ENCODE measurements around the gene PLEKHG5. TPM values are rescaled to one million over a fixed set of nuclear protein-coding genes. Genes with fewer than 3 reads are reported as not detected.

The PLEKHG5 gene
- total and polyA plus RNA-seq, 10 of the 15 experiments (the other 5 are each of a cell fraction or from before 2014, with no cell fraction given) = 0.04 to 1.1 (median 0.18) TPM; not detected in 1

DNA sequence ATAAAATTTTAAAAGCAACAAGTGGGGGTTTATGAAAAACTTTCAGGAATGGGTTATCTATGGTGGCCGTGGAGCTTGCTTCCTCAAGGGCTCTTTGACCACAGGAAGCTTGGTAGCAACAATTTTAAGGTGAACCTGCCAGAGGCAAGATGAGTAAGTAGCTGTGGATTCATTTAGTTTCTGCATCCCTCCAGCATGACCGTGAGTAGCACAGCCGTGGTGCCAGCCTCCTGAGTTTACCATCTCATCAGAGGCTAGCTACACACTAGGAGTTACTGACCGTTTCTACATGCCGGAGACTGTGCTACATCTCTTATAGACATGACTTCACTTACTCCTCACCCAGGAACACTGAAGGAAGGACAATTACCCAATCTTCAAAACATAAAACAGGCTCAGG, 30.1 kb upstream of the PLEKHG5 start:
- Histone ChIP-seq H4K20me1 (ENCODE audit: control insufficient read depth, insufficient read depth) (no peaks in the 10 kb centered on the region), H3K27me3 (replicated peaks in 1 of 2; ENCODE audit: control insufficient read depth in 2 of 2, insufficient read depth in 2 of 2, low read length in 1 of 2) (no peaks in the 10 kb centered on the region), H3K4me1 (ENCODE audit: control insufficient read depth, insufficient read depth, low read length) (no peaks in the 10 kb centered on the region), H3K9me3 (replicated peaks; ENCODE audit: control insufficient read depth, insufficient read depth, low read length) (no peaks in the 10 kb centered on the region), H3K36me3 (ENCODE audit: control insufficient read depth in 2 of 2, insufficient read depth in 2 of 2, low read length in 1 of 2) (peaks cover 7 to 12% of the 10 kb centered on the region in 2 experiments; a peak in 3 of 4 replicates), H3K79me2 (ENCODE audit: control insufficient read depth, insufficient read depth, low read length) (no peaks in the 10 kb centered on the region), H3K4me3 (no peak overlapping the region), H3K4me2 (ENCODE audit: control insufficient read depth, insufficient read depth) (no peak overlapping the region), H3K27ac (ENCODE audit: control insufficient read depth, insufficient read depth) (no peak overlapping the region), H3K9ac (ENCODE audit: control insufficient read depth, insufficient read depth, low read length) (no peak overlapping the region), H2AFZ (ENCODE audit: control insufficient read depth, low read depth, low read length) (no peak overlapping the region)
- peak; percentile 31 for FAIRE-seq
- no peak for ATAC-seq
- RAD21 ChIA-PET (ENCODE audit: unreplicated experiment) = no interaction called here
- SMC1A ChIA-PET (ENCODE audit: uncharacterized antibody, unreplicated experiment) = no interaction called here
- intact Hi-C loops (cut with micrococcal nuclease; ENCODE audit: unreplicated experiment) = no loop called here
- POLR2A ChIA-PET = interaction anchor here (0.8 kb wide), 1 partner anchor 19 kb away, joined by 3 read pairs; no protein-coding TSS in a partner anchor
- WGBS (ENCODE audit: insufficient coverage, insufficient replicate concordance, low lambda C conversion rate, missing lambda C conversion rate) = 43% methylated on average over 5 of the region's 5 CpGs
- BruUV-seq (replicated peaks) = TSS peak; percentile 56
- in situ Hi-C loops (cut with MboI) = no loop called here
- CTCF ChIA-PET = interaction anchor here (1.1 to 5.0 kb wide), 8 partner anchors 9 to 125 kb away, joined by 3 to 24 read pairs (median 4); partner anchors contain the start of gene PLEKHG5
- no peak for DNase-seq (ENCODE audit: low read depth, low spot score)
- TF ChIP-seq HDAC2 (IDR thresholded peaks at IDR 0.05) = no peak
- TF ChIP-seq SIX5 (IDR thresholded peaks at IDR 0.05; ENCODE audit: low read depth, low read length, severe bottlenecking) = no peak
- no peak for TF ChIP-seq KLF5 (IDR thresholded peaks at IDR 0.05; ENCODE audit: partially characterized antibody)
- no peak for TF ChIP-seq KDM1A (IDR thresholded peaks at IDR 0.05; ENCODE audit: borderline replicate concordance)
- TF ChIP-seq NR2C2 (IDR thresholded peaks at IDR 0.05; ENCODE audit: borderline replicate concordance, control insufficient read depth, insufficient read length, low read depth) = no peak
- TF ChIP-seq POLR2A (IDR thresholded peaks at IDR 0.05; ENCODE audit: low read depth, low read length) = no peak
- TF ChIP-seq MTA3 (IDR thresholded peaks at IDR 0.05; ENCODE audit: borderline replicate concordance, low read length) = no peak
- no peak for TF ChIP-seq SUZ12 (IDR thresholded peaks at IDR 0.05; ENCODE audit: unreplicated experiment)
- TF ChIP-seq SRF (IDR thresholded peaks at IDR 0.05; ENCODE audit: low read depth in 2 of 2, low read length in 2 of 2) = no peak
- no peak for TF ChIP-seq SMC3 (IDR thresholded peaks at IDR 0.05; ENCODE audit: borderline replicate concordance, low read length)
- TF ChIP-seq, protein P1, sequence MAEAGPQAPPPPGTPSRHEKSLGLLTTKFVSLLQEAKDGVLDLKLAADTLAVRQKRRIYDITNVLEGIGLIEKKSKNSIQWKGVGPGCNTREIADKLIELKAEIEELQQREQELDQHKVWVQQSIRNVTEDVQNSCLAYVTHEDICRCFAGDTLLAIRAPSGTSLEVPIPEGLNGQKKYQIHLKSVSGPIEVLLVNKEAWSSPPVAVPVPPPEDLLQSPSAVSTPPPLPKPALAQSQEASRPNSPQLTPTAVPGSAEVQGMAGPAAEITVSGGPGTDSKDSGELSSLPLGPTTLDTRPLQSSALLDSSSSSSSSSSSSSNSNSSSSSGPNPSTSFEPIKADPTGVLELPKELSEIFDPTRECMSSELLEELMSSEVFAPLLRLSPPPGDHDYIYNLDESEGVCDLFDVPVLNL (IDR thresholded peaks at IDR 0.05; ENCODE audit: low read depth, low read length) = no peak
- TF ChIP-seq, protein P2, sequence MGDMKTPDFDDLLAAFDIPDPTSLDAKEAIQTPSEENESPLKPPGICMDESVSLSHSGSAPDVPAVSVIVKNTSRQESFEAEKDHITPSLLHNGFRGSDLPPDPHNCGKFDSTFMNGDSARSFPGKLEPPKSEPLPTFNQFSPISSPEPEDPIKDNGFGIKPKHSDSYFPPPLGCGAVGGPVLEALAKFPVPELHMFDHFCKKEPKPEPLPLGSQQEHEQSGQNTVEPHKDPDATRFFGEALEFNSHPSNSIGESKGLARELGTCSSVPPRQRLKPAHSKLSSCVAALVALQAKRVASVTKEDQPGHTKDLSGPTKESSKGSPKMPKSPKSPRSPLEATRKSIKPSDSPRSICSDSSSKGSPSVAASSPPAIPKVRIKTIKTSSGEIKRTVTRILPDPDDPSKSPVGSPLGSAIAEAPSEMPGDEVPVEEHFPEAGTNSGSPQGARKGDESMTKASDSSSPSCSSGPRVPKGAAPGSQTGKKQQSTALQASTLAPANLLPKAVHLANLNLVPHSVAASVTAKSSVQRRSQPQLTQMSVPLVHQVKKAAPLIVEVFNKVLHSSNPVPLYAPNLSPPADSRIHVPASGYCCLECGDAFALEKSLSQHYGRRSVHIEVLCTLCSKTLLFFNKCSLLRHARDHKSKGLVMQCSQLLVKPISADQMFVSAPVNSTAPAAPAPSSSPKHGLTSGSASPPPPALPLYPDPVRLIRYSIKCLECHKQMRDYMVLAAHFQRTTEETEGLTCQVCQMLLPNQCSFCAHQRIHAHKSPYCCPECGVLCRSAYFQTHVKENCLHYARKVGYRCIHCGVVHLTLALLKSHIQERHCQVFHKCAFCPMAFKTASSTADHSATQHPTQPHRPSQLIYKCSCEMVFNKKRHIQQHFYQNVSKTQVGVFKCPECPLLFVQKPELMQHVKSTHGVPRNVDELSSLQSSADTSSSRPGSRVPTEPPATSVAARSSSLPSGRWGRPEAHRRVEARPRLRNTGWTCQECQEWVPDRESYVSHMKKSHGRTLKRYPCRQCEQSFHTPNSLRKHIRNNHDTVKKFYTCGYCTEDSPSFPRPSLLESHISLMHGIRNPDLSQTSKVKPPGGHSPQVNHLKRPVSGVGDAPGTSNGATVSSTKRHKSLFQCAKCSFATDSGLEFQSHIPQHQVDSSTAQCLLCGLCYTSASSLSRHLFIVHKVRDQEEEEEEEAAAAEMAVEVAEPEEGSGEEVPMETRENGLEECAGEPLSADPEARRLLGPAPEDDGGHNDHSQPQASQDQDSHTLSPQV (IDR thresholded peaks at IDR 0.05) = no peak
- TF ChIP-seq, protein P3, sequence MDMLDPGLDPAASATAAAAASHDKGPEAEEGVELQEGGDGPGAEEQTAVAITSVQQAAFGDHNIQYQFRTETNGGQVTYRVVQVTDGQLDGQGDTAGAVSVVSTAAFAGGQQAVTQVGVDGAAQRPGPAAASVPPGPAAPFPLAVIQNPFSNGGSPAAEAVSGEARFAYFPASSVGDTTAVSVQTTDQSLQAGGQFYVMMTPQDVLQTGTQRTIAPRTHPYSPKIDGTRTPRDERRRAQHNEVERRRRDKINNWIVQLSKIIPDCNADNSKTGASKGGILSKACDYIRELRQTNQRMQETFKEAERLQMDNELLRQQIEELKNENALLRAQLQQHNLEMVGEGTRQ (IDR thresholded peaks at IDR 0.05; ENCODE audit: borderline replicate concordance, low read depth, low read length) = no peak
- TF ChIP-seq NFIC (IDR thresholded peaks at IDR 0.05; ENCODE audit: low read depth, low read length) = no peak
- TF ChIP-seq JUNB (IDR thresholded peaks at IDR 0.05) = no peak
- TF ChIP-seq, protein P4, sequence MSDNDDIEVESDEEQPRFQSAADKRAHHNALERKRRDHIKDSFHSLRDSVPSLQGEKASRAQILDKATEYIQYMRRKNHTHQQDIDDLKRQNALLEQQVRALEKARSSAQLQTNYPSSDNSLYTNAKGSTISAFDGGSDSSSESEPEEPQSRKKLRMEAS (IDR thresholded peaks at IDR 0.05; ENCODE audit: low read depth, low read length) = no peak
- no peak for TF ChIP-seq RAD51 (IDR thresholded peaks at IDR 0.05)
- TF ChIP-seq ZNF622 (IDR thresholded peaks at IDR 0.05) = no peak

Measured in GM12878 (cell line).